ENCODE measurements around the gene ANKUB1. TPM values are rescaled to one million over a fixed set of nuclear protein-coding genes. Genes with fewer than 3 reads are reported as not detected.

Gene ANKUB1
- total and polyA plus RNA-seq, 4 donors, result 0.19 TPM; not detected in 3

DNA sequence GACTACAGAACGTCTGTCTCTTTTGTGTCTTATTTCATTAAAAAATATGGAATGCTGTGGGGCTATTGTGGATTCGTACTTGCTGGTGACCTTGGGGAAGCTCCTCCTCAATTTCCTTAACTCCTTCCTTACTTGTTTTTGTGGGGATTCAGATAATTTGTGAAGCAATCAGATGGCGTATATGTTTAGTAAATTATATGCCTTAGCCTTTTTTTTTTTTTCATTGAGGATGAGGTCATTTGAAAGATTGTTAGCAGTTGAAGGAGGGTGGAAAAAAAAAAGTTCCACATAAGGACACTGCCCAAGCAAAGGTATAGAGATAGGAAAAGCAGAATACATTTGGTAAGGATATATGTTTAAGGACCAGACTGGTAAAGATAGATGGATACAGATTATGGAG is 24.0 kb upstream of the ANKUB1 start:
- Histone ChIP-seq H3K4me1 (ENCODE audit: control insufficient read depth in 4 of 4, insufficient read depth in 4 of 4, low read length in 3 of 4) (peaks cover 3 to 33% (median 14%) of the 10 kb centered on the region in 4 donors), H3K9ac (ENCODE audit: low read depth in 1 of 2, low read length in 2 of 2) (no peak overlapping the region), H3K27ac (ENCODE audit: low read depth in 1 of 2, low read length in 2 of 2) (peak overlapping the region in 1 of 2 donors; percentile 62), H3K27me3 (ENCODE audit: control insufficient read depth in 4 of 4, insufficient read depth in 4 of 4, low read length in 3 of 4) (no peaks in the 10 kb centered on the region), H3K4me3 (ENCODE audit: low read depth in 1 of 3, low read length in 3 of 3) (no peak overlapping the region), H3K36me3 (ENCODE audit: control insufficient read depth in 4 of 4, insufficient read depth in 3 of 4, low read depth in 1 of 4, low read length in 3 of 4) (no peaks in the 10 kb centered on the region), H3K9me3 (ENCODE audit: control insufficient read depth in 4 of 4, low read length in 3 of 4) (no peaks in the 10 kb centered on the region)
- 67% methylated on average over 3 of the region's 3 CpGs for WGBS
- TF ChIP-seq EGR1 (IDR thresholded peaks at IDR 0.05; ENCODE audit: low read depth in 2 of 2) (no peak), HNF4G (IDR thresholded peaks at IDR 0.05) (no peak), NR2F2 (IDR thresholded peaks at IDR 0.05) (no peak), YY1 (IDR thresholded peaks at IDR 0.05) (no peak), FOXA2 (IDR thresholded peaks at IDR 0.05) (no peak), JUND (IDR thresholded peaks at IDR 0.05) (no peak), SP1 (IDR thresholded peaks at IDR 0.05) (no peak)
- TF ChIP-seq, protein P1, sequence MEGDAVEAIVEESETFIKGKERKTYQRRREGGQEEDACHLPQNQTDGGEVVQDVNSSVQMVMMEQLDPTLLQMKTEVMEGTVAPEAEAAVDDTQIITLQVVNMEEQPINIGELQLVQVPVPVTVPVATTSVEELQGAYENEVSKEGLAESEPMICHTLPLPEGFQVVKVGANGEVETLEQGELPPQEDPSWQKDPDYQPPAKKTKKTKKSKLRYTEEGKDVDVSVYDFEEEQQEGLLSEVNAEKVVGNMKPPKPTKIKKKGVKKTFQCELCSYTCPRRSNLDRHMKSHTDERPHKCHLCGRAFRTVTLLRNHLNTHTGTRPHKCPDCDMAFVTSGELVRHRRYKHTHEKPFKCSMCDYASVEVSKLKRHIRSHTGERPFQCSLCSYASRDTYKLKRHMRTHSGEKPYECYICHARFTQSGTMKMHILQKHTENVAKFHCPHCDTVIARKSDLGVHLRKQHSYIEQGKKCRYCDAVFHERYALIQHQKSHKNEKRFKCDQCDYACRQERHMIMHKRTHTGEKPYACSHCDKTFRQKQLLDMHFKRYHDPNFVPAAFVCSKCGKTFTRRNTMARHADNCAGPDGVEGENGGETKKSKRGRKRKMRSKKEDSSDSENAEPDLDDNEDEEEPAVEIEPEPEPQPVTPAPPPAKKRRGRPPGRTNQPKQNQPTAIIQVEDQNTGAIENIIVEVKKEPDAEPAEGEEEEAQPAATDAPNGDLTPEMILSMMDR (IDR thresholded peaks at IDR 0.05; ENCODE audit: low read depth, low read length, missing input control), result no peak
- TF ChIP-seq, protein P2, sequence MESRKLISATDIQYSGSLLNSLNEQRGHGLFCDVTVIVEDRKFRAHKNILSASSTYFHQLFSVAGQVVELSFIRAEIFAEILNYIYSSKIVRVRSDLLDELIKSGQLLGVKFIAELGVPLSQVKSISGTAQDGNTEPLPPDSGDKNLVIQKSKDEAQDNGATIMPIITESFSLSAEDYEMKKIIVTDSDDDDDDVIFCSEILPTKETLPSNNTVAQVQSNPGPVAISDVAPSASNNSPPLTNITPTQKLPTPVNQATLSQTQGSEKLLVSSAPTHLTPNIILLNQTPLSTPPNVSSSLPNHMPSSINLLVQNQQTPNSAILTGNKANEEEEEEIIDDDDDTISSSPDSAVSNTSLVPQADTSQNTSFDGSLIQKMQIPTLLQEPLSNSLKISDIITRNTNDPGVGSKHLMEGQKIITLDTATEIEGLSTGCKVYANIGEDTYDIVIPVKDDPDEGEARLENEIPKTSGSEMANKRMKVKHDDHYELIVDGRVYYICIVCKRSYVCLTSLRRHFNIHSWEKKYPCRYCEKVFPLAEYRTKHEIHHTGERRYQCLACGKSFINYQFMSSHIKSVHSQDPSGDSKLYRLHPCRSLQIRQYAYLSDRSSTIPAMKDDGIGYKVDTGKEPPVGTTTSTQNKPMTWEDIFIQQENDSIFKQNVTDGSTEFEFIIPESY (IDR thresholded peaks at IDR 0.05), result no peak
- TF ChIP-seq, protein P3, sequence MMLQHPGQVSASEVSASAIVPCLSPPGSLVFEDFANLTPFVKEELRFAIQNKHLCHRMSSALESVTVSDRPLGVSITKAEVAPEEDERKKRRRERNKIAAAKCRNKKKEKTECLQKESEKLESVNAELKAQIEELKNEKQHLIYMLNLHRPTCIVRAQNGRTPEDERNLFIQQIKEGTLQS (IDR thresholded peaks at IDR 0.05), result no peak
- DNase-seq (ENCODE audit: low spot score), result no peak

DNA sequence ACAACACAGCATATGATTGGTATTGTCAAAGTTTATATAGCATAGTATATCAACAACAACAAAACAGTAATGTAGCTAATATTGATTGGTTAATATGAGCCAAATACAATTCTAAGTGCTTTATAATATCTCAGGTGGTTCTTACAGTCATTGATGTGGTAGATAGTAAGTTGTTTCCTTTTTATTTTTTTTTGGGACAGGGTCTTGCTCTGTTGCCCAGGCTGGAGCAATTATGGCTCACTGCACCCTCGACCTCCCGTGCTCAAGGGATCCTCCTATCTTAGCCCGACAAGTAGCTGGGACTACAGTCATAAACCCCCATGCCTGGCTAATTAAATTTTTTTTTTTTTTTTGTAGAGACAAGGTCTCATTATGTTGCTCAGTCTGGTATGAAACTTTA is 23.4 kb upstream of the ANKUB1 start:
- H3K4me3 ChIP-seq (ENCODE audit: low read depth in 1 of 3, low read length in 3 of 3), result no peak overlapping the region
- no peaks in the 10 kb centered on the region for H3K36me3 ChIP-seq (ENCODE audit: control insufficient read depth in 4 of 4, insufficient read depth in 3 of 4, low read depth in 1 of 4, low read length in 3 of 4)
- no peaks in the 10 kb centered on the region for H3K9me3 ChIP-seq (ENCODE audit: control insufficient read depth in 4 of 4, low read length in 3 of 4)
- peaks cover 3 to 29% (median 14%) of the 10 kb centered on the region in 4 donors for H3K4me1 ChIP-seq (ENCODE audit: control insufficient read depth in 4 of 4, insufficient read depth in 4 of 4, low read length in 3 of 4)
- 87% methylated on average over 3 of the region's 3 CpGs for WGBS
- H3K9ac ChIP-seq (ENCODE audit: low read depth in 1 of 2, low read length in 2 of 2), result no peak overlapping the region
- H3K27me3 ChIP-seq (ENCODE audit: control insufficient read depth in 4 of 4, insufficient read depth in 4 of 4, low read length in 3 of 4), result no peaks in the 10 kb centered on the region
- TF ChIP-seq, protein P2 (IDR thresholded peaks at IDR 0.05), result no peak
- no peak for TF ChIP-seq TAF1 (conservative IDR thresholded peaks at IDR 0.05)
- TF ChIP-seq, protein P3 (IDR thresholded peaks at IDR 0.05), result no peak
- no peak for TF ChIP-seq FOXA1 (IDR thresholded peaks at IDR 0.05)
- TF ChIP-seq RXRA (IDR thresholded peaks at IDR 0.05), result no peak
- no peak for TF ChIP-seq GABPA (IDR thresholded peaks at IDR 0.05 in 1 of 2, conservative IDR thresholded peaks at IDR 0.05 in 1 of 2)
- no peak for TF ChIP-seq EGR1 (IDR thresholded peaks at IDR 0.05; ENCODE audit: low read depth in 2 of 2)
- TF ChIP-seq FOXA2 (IDR thresholded peaks at IDR 0.05), result no peak
- no peak for TF ChIP-seq NR2F2 (IDR thresholded peaks at IDR 0.05)
- no peak for TF ChIP-seq SP1 (IDR thresholded peaks at IDR 0.05)
- H3K27ac ChIP-seq (ENCODE audit: low read depth in 1 of 2, low read length in 2 of 2), result peak overlapping the region in 1 of 2 donors; percentile 26
- no peak for DNase-seq (ENCODE audit: low spot score)

All from liver (tissue), 9 donors.